ENCODE results near the gene RNF157. TPM values are rescaled to one million over a fixed set of nuclear protein-coding genes. Genes with fewer than 3 reads are reported as not detected.

The RNF157 gene
- total and polyA plus RNA-seq, 9 of the 15 experiments (the other 6 are each of a cell fraction or from before 2014, with no cell fraction given) = 8.1 to 31.7 (median 20.8) TPM

GRCh38 chr17:76119409-76120371 is 120.6 kb downstream of the RNF157 start (continued):
- TF ChIP-seq CHD7 (IDR thresholded peaks at IDR 0.05; ENCODE audit: low read depth, low read length) (no peak), ZNF24 (IDR thresholded peaks at IDR 0.05) (no peak), ZNF830 (CRISPR knock-in tag; IDR thresholded peaks at IDR 0.05) (no peak), TAF9B (IDR thresholded peaks at IDR 0.05; ENCODE audit: partially characterized antibody) (no peak)
